ENCODE results near the gene MERTK. TPM values are rescaled to one million over a fixed set of nuclear protein-coding genes. Genes with fewer than 3 reads are reported as not detected.

The MERTK gene
- total and polyA plus RNA-seq, 10 of the 15 experiments (the other 5 are each of a cell fraction or from before 2014, with no cell fraction given) = 0.13 to 30.6 (median 0.50) TPM

GRCh38 chr2:111985514-111985913 is 87.1 kb downstream of the MERTK start (continued):
- TF ChIP-seq ZNF592 (IDR thresholded peaks at IDR 0.05) (no peak), ASH2L (IDR thresholded peaks at IDR 0.05; ENCODE audit: borderline replicate concordance, low read depth) (no peak)

DNA sequence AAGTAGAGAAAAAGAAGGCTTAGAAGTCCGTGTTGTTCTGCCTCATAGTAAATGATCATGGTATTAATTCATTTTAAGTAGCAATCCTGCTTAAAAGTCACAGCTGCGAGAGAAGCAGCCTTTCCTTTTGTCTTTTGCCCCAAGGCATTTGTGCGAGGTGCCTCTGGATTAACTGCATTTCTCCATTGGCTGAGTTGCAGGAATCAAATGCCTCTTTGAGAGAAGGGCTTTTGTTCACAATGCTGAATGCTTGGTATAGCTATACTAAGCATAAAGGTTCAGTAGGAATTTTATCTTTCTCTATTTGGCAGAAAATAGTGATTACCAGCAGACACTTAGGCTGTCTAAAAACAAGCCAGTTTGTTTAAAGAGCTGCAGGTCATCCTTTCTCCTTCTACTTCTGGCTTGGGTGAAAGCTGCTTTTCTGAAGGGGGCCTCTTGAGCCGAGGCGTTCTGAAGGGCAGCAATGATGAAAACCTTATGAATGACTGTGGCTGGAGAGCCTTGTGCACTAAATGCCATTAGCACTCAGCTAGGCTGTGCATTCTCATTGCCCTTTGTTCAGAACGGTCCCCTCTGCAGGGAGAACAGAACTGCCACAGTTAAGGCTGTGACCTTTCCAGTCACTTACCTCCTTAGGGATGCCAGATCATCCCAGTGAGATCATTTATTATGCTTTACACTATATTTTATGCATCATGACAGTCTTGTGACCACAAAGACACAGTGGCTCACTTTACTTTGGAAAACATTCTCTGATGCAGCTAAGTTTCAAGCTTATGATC is 87.9 kb downstream of the MERTK start:
- no peak overlapping the region for H3K4me3 ChIP-seq
- ChIA-PET CTCF (interaction anchor here (0.6 to 1.7 kb wide), 3 partner anchors 16 to 30 kb away, joined by 3 to 4 read pairs (median 4); no protein-coding TSS in a partner anchor), RAD21 (ENCODE audit: unreplicated experiment) (interaction anchor here (1.1 kb wide), 1 partner anchor 86 kb away, joined by 3 read pairs; no protein-coding TSS in a partner anchor), SMC1A (ENCODE audit: uncharacterized antibody, unreplicated experiment) (interaction anchor here (1.2 to 1.7 kb wide), 2 partner anchors 15 to 19 kb away, joined by 4 to 5 read pairs; no protein-coding TSS in a partner anchor), POLR2A (no interaction called here)
- WGBS (ENCODE audit: insufficient coverage, insufficient replicate concordance, low lambda C conversion rate, missing lambda C conversion rate) = 26% methylated on average over 6 of the region's 6 CpGs
- H3K79me2 ChIP-seq (ENCODE audit: control insufficient read depth, insufficient read depth, low read length) = no peaks in the 10 kb centered on the region
- no peaks in the 10 kb centered on the region; the same call in 1 of the 3 replicates for H3K9me3 ChIP-seq (replicated peaks; ENCODE audit: control insufficient read depth, insufficient read depth, low read length)
- no peak overlapping the region for H3K9ac ChIP-seq (ENCODE audit: control insufficient read depth, insufficient read depth, low read length)
- BruUV-seq (replicated peaks) = no TSS peak
- in situ Hi-C loops (cut with MboI) = no loop called here
- H3K4me2 ChIP-seq (ENCODE audit: control insufficient read depth, insufficient read depth) = no peak overlapping the region
- no peak for DNase-seq (ENCODE audit: low read depth, low spot score)
- no peak for FAIRE-seq
- H3K4me1 ChIP-seq (ENCODE audit: control insufficient read depth, insufficient read depth, low read length) = peaks cover 6% of the 10 kb centered on the region
- no peak overlapping the region for H3K27ac ChIP-seq (ENCODE audit: control insufficient read depth, insufficient read depth)
- intact Hi-C loops (cut with micrococcal nuclease; ENCODE audit: unreplicated experiment) = no loop called here
- no peaks in the 10 kb centered on the region for H4K20me1 ChIP-seq (ENCODE audit: control insufficient read depth, insufficient read depth)
- H3K27me3 ChIP-seq (replicated peaks in 1 of 2; ENCODE audit: control insufficient read depth in 2 of 2, insufficient read depth in 2 of 2, low read length in 1 of 2) = no peaks in the 10 kb centered on the region
- no peak for ATAC-seq
- H3K36me3 ChIP-seq (ENCODE audit: control insufficient read depth in 2 of 2, insufficient read depth in 2 of 2, low read length in 1 of 2) = no peaks in the 10 kb centered on the region; a peak in 1 of 4 replicates
- H2AFZ ChIP-seq (ENCODE audit: control insufficient read depth, low read depth, low read length) = no peak overlapping the region
- TF ChIP-seq NR2C1 (IDR thresholded peaks at IDR 0.05) (no peak), RFX5 (IDR thresholded peaks at IDR 0.05; ENCODE audit: low read depth, low read length) (no peak), ZBED1 (IDR thresholded peaks at IDR 0.05; ENCODE audit: borderline replicate concordance) (no peak), POLR2AphosphoS5 (IDR thresholded peaks at IDR 0.05; ENCODE audit: low read length) (no peak), STAT3 (IDR thresholded peaks at IDR 0.05; ENCODE audit: low read depth, low read length) (no peak), SMAD1 (IDR thresholded peaks at IDR 0.05; ENCODE audit: low read depth, partially characterized antibody) (no peak), E4F1 (IDR thresholded peaks at IDR 0.05; ENCODE audit: borderline replicate concordance, partially characterized antibody) (no peak), ZNF622 (IDR thresholded peaks at IDR 0.05) (no peak), ATF7 (IDR thresholded peaks at IDR 0.05; ENCODE audit: low read depth) (no peak), TCF7 (IDR thresholded peaks at IDR 0.05; ENCODE audit: borderline replicate concordance) (no peak)
- TF ChIP-seq, protein P1, sequence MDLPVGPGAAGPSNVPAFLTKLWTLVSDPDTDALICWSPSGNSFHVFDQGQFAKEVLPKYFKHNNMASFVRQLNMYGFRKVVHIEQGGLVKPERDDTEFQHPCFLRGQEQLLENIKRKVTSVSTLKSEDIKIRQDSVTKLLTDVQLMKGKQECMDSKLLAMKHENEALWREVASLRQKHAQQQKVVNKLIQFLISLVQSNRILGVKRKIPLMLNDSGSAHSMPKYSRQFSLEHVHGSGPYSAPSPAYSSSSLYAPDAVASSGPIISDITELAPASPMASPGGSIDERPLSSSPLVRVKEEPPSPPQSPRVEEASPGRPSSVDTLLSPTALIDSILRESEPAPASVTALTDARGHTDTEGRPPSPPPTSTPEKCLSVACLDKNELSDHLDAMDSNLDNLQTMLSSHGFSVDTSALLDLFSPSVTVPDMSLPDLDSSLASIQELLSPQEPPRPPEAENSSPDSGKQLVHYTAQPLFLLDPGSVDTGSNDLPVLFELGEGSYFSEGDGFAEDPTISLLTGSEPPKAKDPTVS (IDR thresholded peaks at IDR 0.05; ENCODE audit: low read depth, low read length) = no peak

Measured in GM12878 (cell line).